Colon (tissue), 2 donors: ENCODE measurements around the gene HOXB7.

Experiments
- FAIRE-seq: peaks from 2 replicates; lab custom pipeline; 2012; peaks lifted over from hg19 to GRCh38; lab: Jason Lieb, UNC
- donor health status: control.
- donor health status: control.

HOXB7 gene

DNA sequence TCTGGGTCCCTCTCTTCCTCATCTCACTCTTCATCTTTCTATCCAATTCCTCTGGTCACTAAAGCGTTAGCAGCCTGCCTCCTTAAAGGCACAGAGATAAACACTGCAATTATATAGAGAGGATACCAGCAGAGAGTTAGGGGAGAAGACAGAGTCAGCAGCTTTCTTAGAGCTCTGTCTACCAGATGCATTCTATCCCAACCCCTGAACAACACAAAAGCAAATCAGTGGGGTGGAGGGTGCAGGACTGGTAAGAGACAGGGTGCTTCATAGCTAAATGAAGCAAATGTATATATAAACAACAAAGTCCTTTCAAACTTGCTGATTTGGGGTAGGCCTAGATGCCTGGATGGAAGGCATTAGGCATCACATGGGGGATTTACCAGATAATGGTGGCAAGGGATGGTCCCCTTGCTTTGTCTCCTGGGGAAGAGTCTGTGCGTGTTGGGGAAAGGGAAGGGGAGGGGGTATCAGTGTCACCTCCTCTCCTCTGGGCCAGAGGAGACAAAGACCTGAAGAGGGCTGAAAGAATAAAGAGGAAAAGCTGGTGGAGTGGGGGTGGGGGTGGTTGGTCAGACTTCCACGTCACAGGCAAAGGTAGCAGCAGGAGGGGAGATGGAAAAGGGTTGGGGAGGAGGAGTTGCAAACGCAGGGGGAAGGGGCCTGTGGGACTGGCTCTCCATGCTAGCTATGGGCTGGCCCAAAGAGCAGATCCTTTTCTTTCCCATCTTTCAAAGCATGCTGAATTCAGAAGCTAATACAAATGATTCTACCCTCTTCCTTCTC, 44.7 kb downstream of the HOXB7 start:
- no peak for FAIRE-seq

DNA sequence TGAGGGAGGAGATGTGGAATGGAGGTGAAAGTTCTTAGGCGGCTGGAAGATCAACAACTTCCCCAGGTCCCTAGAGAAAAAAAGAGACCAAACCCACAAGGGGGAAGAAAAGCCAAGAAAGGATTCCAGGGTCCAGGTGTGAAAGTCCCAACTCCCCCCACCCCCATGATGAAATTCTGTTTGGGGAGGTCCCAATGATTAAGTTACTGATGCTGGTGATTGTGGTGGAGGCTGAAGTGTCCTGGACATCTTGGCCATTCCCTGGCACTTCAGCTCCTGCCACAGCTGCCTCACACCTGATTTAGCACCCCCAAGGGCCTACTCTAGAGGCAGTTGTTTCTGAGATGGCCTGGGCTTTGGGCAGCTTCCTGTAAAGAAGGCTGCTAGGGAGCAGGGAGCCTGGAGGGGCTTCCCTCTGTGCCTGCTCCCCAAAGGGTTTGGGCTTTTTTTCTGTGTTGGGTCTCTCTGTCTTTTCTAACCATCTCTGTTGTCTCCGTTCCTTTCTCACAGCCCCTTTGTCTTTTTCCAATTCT, 45.7 kb downstream of the HOXB7 start:
- no peak for FAIRE-seq

DNA sequence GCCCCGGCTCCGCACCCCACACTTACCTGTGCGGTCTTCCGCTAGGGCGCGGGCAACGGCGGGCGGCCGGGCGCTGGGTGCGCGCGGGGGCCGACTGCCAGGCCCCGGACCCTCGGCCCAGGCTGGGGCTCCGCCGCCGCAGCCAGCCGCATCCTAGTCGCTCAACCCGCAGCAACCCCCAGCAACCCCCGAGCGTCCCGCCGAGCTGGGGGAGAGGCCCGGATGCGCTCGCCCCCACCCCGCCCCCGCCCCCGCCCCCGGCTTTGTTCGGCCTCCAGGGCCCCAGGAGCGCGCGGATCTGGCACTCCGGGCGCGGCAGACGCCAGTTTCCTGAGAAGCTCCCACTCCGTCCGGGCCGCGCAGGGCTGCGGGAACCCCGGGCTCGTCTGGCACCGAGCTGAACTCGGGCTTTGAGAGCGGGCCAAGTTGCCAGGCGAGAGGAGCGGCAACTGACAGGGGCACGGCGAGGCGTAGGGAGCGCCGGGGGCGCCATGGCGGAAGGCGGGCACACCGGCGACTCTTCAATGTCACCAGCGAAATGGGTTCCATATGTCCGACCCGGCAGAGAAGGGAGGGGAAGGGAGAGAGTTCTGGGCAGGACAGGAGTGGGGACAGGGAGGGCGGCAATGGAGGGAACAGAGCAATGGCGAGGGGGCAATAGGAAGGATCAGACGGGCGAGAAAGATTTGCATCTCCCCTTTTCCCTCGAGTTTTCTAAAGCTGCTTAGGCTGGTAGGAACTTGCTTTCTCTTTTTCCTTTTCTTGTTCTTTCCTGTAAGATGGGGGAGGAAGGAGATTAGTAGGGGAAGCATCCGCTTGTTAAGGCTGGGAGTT, 46.4 kb downstream of the HOXB7 start:
- no peak for FAIRE-seq

DNA sequence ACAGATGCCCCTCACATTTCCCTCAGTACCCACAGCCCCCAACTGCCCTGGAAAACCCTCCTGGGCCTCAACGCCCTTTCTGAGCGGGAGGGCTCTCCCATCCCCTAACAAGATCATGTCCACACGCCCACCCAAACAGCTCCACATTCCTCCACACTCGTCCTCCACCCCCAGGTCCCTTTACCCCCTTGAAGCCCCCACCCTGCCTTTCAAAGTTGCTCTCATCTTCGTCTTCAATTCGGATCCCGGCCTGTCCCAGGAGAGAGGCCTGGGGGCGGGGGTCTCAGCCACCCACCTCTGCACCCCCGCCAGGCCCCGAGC, 47.0 kb downstream of the HOXB7 start:
- FAIRE-seq = no peak

DNA sequence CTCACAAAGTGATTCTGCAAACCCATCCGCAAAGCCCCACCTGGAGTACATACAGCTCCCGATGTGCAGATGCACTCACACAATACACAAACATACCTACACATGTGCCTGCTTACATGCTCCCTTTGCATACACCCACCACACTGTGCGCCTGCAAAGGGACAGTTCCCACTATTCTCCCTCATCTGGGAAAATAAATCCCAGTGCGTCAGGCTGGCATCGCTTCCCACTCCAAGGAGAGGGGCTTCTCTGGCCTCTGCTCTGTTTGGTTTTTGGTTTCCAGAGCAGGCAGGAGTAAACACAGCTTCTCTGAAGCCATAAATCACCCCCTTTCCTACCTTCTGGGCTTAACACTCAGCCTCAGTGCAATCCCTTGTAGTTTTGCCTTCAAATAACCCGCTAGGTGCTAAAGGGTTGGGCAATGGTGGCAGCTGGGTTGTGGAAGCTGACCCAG, 47.4 kb downstream of the HOXB7 start:
- no peak for FAIRE-seq

DNA sequence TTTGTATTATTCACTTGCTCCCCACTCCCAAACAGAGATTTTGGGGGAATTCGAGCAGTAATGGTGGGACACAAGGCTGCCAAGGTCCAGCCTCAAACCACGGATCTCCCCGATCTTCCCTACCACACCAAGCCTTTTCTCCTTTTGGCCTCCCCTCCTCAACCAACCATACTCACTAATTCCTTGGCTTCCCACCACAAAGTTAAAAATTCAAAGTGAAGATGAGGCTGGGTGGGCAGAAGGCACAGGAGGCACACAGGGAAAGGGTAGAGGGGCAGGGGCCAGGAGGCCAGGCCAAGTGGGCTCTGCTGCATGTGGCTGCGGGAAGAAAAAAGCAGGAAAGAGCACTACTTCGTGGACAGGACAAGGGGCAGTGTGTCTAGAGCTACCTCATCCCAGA, 47.9 kb downstream of the HOXB7 start:
- FAIRE-seq = no peak

DNA sequence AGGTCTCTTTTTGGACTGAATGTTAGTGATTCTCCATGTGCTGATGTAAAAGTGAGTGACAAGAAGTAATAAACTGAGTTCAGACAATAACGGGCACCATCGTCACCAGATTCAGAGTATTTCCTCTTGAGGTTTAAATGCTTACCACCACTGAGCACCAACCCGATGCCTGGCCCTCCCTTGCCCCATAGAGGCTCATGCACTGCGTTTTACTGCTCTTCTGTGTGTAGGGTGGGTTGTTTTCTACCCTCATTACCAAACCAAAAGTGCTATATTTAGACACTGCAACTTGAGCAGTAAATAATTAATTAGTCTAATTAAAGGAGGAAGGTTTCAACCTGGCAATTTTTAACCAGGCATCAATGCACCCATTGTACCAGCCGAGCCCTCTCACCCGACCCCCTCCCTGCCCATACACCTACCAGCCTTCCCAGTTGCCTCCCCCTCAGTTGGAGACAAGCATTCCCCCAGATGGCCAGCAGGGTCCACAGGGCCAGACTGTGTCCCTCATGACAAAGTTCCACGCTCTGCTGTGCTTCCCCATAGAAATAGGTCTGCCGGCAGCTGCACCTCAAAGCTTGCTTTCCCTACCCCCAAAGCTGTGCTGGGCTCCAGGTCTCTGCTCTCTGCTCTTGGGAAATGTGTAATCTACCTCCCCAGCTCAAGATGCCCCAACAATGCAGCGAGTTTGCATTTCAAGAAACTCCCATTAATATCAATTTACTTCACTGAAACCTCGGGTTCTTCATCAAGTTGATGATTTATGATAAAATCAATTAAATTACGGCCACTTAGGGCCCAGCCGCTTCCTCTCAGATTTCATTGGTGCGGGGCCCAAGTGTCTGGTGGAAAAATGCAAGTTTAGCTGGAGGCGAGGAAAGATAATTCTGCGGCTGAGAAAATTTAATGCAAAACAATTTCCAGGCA, 48.7 kb downstream of the HOXB7 start:
- FAIRE-seq = no peak

DNA sequence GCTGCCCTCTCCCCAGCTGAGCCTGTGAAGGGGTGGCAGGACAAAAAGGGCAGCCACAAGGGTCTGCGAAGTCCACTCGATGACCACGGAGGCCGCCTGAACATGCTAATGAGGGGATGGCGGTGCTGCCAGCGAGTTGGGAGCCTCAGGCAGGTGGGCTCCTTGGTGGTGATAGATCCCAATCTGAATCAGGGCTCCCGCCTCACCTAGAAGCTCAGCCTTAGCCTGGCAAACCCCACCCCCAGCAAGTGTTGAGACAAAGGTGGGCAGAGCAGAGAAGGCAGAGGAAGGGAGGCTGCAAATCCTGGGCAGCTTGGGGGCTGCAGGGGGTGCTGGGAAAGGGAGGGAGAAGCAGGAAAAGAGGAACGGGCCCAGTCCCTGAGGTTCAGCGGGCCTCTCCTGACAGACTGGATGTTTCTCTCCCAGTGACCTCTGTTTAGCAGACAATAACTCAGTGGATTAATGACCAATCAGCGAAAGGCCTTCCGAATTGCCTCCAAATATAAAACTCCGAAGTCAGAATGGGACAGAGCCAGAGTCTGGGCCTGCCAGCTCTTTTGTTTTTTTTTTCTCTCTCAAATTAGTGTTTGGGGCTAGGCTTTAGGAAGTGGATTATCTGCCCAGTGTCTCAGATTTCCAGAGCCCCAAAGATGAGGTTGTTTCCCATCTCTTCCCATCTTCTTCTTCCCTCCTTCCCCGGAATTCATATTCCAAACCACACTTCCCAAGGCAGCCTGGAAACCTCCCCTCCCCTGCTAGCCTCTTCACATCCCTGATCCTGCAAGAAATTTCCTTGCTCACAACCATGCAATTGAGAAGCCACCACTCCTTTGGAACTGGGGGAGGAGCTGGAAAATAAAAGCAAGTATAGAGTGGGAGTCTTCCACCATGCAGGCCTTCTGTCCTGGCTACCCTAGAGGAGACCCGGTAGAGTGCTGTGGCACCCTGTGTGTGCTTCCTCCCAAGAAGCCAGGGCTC, 50.7 kb downstream of the HOXB7 start:
- FAIRE-seq = no peak

DNA sequence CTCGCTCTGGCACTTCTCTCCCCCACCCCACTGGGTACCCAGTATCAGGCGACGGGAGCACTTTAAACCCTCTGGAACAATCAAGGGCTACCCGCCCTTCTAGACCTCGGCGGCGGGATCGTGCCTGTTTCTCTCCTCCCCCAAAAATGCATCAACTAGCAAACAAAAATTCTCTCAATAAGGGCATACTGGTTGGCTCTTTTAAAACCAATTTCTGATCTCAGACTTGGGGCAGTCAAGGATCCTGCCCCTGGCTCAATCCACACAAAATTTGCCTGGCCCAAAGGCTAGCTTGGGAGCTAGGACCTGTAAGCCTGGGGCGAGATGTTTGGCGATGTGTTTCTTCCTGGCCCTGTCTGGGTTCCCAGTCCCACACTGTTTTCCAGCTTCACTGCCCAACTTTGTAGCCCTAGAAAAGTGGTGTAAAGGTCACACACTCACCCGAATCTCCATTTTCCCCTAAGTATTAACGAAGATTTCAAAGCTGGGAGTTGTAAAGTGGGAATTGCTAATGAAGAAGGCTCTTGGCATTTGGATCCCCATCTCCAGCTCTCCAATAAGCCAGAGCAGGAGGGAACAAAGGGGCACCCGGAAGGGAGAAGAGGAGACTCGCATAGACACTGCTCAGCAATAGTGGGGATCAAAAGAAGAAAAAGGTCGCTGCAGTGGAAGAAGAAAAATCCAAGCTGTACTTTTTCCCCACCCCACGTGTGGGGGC, 51.5 kb downstream of the HOXB7 start:
- no peak for FAIRE-seq

DNA sequence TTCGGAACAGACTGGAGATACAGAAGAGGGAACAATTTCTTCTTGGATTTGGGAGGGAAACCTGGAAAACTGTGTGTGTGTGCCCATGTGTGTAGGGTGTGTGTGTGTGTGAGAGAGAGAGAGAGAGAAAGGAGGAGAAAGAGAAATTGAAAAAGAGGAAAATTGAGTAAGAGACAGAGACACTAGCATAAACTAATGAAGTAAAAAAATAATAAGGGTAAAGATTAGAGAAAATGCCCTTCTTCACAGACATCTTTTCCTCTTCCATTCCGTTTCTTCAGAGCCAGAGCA, 52.0 kb downstream of the HOXB7 start:
- no peak for FAIRE-seq

DNA sequence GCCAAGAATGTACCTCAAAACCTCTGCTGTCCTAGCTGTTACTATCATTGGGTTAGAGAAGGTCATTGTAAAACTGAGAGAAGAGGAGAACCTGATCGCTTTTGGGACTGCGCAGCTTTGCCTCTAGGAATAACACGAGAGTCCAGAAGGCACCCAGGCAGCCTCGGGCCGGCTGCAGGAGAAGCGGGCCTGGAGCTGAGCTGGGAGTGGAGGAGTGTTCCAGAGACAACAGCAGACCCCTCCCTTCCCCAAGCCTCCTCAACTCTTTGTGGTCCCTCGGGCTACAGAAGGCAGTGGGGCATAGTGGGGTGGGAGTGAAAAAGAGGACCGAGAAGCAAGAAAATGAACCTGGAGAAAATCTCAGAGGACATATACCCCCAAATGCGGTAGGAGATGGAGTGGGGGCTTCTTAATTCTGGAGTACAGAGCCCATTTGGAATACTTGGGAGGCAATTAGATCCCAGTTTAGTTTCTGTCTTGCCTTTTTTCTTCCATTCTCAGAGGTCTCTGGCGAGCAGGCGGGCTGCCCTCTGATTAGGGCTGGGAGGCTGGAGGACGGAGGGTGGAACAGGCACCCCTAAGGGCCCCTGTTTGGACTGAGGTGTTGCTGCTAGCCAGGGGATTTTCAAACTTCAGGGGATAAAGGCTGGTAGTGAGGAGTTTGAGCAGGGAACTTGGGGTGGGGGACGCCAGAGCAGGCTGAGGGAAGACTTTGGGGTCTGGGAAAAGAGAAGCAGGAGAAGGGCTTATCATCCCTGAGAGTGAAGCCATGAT, 52.6 kb downstream of the HOXB7 start:
- FAIRE-seq = no peak
